Activated CD4-positive, alpha-beta T cell treated with anti-CD3 and anti-CD28 coated beads, Interleukin-2, amount 50 U/mL, for 1 hour (primary cell): ENCODE data around the gene NFATC4.

Experiments
- DNase-seq: peaks from one replicate; pipeline ENCODE4 v3.0.0-alpha.2; 2020

The NFATC4 gene

GRCh38 chr14:24390701-24391468, 22.9 kb downstream of the NFATC4 start:
- no peak for DNase-seq

GRCh38 chr14:24392325-24393091, 24.5 kb downstream of the NFATC4 start:
- DNase-seq: no peak

DNA sequence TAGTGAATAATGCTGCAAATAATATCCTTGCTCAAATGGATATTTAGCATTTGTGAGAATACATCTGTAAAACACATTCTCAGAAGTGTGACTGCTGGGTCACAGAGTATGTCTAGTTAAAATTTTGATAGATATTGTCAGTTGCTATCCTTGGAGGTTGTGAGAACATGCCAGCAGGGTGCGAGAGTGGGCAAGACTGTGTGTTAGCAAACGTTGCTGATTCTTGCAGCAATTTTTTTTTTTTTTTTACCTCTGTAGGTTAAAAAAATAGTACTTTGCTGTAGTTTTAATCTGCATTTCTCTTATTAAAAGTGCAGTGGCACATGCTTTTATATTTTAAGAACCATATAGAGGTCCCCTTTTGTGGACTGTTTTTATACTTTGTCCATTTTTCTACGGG, 26.3 kb downstream of the NFATC4 start:
- no peak for DNase-seq

DNA sequence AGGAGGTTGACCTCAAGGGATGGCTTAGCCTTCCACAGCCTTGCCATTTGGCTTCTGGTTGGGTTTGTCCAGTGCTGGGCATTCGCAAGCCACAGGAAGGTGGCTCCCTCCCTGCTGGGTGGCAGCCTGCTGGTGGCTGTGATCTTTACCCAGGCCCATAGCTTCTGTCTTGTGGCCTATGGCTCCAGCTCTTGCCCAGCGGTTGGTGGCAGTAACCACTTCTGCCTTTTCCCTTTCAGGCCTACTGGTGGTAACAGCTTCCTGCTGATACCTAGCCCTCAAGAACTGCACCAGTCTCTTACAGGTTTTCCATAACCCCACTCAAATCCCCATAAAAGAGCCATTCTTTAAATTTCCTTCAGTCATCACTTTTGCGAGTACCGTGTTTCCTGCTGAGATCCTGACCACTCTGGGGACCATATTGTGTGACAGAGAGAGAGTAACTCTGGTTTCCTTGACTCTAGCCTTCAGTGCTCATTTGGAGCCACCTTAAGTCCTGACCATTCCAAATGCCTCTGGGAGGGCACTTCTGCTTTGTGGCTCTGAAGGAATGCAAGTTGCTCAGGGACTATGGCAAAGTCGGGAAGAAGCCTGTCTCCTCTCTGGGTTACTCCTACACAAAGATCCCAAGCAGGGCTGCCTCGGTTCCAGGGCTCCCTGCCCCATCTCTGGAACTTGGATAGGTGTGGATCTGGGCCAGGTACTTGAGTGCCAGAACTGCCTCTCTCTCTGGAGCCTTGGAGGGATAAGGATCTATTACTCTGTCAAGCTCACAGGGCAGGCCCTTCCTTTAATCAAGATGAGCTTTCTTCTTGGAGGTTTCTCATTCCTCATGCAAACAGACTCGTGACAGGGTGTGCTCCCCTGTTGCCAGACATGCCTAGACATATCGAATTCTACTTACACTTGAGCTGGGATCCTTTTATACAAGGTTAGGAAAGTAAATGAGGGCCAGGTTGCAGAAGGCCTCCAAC, 27.9 kb downstream of the NFATC4 start:
- DNase-seq: no peak

DNA sequence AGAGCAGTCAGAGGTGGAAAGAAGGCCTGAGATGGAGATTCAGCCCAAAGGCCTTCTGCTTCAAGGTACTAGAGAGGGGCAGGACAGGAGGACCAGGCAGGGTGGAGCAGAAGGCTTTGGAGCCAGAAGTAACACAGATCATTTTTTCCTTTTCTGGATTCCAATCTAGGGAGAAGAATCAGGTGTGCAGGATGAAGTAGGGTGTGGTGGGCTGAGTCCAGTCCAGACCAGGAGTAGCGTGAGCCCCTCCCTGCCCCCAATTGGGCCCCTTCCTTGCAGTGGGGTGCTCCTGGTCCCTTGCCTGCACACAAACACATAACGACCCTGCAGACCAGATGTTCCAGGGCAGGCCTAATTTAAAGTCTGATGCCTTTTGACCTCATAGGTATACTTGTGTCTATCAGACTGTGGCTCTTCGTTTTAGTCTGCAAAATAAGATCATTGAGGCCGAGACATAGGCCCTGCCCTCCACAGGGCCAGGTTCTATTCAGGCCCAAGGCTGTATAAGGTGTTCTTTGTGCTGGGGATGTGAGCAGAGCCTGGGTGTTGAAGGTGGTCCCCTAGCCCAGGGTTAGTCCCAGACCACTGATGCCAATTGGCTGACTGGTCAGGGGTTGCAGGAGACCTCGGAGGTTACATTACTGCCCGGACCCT, 29.8 kb downstream of the NFATC4 start:
- DNase-seq: no peak

GRCh38 chr14:24398293-24398652, 30.3 kb downstream of the NFATC4 start:
- no peak for DNase-seq

DNA sequence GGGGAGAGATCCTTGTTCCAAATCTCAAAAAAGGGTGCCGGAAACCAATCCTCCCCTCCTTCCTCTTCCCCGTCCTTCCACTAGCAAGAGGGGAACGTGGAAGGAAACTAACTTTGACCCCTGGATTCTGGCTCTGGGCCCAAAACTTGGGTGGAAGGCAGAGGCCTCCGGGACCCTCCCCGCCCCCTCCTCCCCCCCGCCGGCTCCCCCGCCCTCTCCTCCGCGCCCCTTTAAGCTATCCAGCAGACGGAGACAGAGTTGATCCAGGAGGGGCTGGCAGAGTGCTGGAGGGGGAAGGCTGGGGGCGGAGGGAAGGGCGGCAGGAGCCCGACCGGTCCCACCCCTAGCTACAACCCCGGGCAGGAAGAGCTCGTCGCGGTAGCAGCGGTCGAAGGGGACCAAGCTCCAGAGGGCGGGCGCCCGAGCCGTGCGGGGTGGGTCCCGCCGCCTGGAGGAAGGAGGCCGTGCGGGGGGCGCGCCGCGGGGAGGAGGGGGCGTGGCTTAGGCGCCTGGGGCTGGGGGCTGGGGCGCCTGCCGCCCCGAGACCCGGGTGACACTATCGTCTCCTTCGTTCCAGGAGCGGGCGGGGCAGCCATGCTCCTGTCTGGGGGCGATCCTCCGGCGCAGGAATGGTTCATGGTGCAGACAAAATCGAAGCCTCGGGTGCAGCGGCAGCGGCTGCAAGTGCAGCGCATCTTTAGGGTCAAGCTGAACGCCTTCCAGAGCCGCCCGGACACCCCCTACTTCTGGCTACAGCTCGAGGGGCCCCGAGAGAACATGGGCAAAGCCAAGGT, 30.9 kb downstream of the NFATC4 start, which contains the start of gene NYNRIN:
NYNRIN (plus strand) TSS at position 351 of the 794 bp plus-strand sequence; CDS start at position 595, 244 bp downstream.
- peak; percentile 11 for DNase-seq

DNA sequence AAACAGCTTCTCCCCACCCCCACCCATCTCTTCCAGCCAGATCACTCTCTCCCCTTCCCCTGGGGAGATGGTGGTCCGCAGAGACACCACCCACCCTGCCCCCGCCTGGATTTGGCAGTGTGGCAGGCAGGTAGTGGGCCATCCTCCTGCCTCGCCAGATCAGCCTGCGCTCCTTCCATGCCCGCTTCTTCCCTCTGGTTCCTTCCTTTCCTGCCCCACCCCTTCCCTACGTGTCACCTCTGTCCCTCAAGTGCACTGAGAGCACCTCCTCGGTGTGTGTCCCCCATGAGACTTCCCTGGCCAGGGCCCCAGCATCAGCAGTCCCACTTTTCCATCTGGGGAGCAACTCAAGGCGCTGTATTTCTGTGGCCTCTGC, 31.5 kb downstream of the NFATC4 start:
- DNase-seq: no peak

- DNase-seq: no peak
Observed at GRCh38 chr14:24399999-24400718, 32.2 kb downstream of the NFATC4 start.

DNA sequence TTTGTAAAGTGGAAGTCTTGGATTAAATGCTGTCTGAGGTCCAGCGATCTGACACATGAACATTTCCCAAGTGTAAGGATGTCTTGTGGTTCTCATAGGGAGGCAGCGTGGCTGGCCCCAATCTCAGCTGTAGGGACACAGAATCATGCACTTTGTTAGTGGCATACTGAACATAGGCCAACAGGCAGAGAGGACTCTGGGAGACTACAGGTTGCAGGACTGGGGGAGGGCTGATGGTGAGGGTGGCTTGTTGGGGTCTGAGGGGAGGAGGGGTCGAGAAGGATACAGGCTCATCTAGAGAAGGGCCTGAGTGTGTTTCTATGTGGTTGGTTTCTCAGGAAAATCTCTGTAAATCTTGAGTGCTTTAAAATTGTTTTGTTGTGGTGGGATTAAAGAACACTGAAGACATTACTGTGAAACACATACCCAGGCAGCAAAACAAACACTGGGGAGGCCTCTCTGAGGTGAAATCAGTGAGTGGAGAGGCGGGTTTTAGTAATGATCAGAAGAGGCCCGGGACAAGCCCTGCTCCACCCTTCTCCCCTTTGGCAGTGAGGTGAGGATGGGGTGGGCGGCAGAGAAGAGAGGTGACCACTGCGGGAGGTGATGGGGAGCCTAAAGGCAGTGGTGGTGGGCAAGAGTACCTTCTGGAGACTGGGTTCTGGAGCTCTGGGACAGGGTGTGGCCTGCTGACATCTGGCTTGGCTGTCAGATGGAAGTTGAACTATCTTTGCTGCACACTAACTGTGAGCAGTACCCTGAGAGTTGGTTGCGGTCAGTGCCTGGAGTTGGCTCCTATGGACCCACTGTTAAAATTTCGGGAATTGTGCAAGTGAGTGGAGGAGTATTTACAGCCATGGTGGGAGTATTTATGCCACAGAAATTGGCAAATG, 34.1 kb downstream of the NFATC4 start:
- DNase-seq: no peak

GRCh38 chr14:24403294-24403998, 35.5 kb downstream of the NFATC4 start:
- DNase-seq: no peak

DNA sequence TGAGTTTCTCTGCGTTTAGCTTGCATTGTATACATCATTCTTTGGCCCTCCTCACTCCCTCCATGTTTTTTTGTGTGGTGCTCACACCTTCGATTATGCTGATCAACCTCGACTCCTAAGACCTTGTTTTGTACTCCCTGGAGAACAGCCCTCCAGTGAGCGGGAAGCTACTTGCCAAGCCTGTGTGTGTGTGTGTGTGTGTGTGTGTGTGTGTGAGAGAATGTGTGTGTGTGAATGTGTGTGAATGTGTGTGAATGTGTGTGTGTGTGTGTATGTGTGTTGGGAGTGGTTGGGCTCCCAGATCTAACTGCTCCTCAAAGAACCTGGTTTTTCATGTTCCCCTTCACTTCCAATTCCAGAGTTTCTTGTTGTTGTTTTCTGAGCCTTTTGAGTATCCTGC, 36.8 kb downstream of the NFATC4 start:
- no peak for DNase-seq

- DNase-seq: no peak
Observed at GRCh38 chr14:24406416-24406815, 38.4 kb downstream of the NFATC4 start.

DNA sequence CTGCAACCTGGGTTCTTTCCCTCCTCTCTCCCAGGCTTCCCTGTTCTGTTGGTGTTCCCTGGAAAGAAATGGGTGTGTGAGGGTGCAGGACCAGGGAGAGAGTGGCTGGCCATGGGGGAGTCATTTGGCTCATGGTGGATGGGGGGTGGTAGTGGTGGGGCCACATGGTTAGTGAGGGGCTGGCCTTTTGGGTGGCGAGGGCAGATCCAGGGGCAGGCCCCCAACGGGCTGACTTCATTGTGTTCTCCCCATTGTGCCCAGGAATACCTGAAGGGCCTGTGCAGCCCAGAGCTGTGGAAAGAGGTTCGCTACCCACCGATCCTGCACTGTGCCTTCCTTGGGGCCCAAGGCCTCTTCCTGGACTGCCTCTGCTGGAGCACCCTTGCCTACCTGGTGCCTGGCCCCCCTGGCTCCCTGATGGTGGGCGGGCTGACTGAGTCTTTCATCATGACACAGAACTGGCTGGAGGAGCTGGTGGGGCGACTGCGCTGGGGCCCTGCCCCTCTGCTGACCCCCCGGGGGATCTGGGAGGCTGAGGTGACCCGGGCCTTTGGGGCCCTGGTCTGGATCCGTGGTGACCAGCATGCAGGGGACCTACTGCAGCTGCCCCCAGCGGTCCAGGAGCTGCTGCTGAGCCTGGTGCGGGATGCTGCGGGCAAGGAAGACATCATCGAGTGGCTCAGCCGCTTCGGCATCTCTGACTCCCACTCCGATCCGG, 39.8 kb downstream of the NFATC4 start:
- no peak for DNase-seq

DNA sequence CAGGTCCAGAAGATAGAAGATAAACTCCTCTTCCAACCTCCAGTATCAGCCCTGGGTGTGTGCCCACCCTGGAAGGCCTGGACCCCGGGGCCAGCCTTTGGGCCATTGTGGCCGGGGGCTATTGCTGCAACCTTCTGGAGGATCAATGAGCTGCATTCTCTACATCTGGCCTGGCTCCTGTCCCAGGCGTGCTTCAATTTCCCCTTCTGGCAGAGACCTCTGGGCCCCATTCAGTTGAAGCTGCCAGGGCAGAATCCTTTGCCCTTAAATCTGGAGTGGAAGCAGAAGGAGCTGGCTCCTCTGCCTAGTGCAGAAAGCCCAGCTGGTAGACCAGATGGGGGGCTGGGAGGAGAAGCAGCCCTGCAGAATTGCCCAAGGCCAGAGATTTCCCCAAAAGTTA, 40.8 kb downstream of the NFATC4 start:
- no peak for DNase-seq

GRCh38 chr14:24409192-24409591, 41.2 kb downstream of the NFATC4 start:
- no peak for DNase-seq

- no peak for DNase-seq
Observed at GRCh38 chr14:24409956-24410355, 42.0 kb downstream of the NFATC4 start.
